Measurements from ENCODE around the gene VEGFB. TPM values are rescaled to one million over a fixed set of nuclear protein-coding genes. Genes with fewer than 3 reads are reported as not detected.

VEGFB gene
- total RNA-seq, 1 experiment from 2014 or later, result 61.7 TPM

GRCh38 chr11:64225608-64226506, 8.5 kb upstream of the VEGFB start, which contains the start of the genes NUDT22 and TRPT1:
NUDT22 (plus strand) TSS chr11:64226274; CDS start chr11:64226653, 379 bp downstream.
TRPT1 (minus strand) TSS chr11:64226186; CDS start chr11:64225860, 326 bp downstream.
- CTCF ChIA-PET, result interaction anchor here (0.6 to 1.5 kb wide), 5 partner anchors 21 to 365 kb away, joined by 3 to 7 read pairs (median 5); partner anchors contain the start of gene ESRRA
- Histone ChIP-seq H3K4me3 (ENCODE audit: low read depth, low read length) (peak within 1 kb of the TSS; percentile 99), H3K36me3 (ENCODE audit: control insufficient read depth, insufficient read depth, low read length) (no peaks in the 10 kb centered on the region; the same call in 1 of the 2 replicates), H3K9me3 (no peaks in the 10 kb centered on the region), H3K27me3 (replicated peaks; ENCODE audit: control insufficient read depth, insufficient read depth, low read length) (no peaks in the 10 kb centered on the region), H3K4me1 (peaks cover 26% of the 10 kb centered on the region)
- no peaks in the 10 kb centered on the region for H3K9me3 Mint-ChIP-seq (ENCODE audit: unreplicated experiment)
- peaks cover 23% of the 10 kb centered on the region for H3K36me3 Mint-ChIP-seq (ENCODE audit: insufficient read depth, unreplicated experiment)
- peak; percentile 28 to 29 for TF ChIP-seq CTCF (IDR thresholded peaks at IDR 0.05; ENCODE audit: insufficient read depth in 1 of 2, low read depth in 1 of 2, low read length in 1 of 2, severe bottlenecking in 1 of 2, unreplicated experiment in 1 of 2)
- POLR2A ChIA-PET, result interaction anchor here (1.0 to 1.3 kb wide), 3 partner anchors 15 to 78 kb away, joined by 4 to 11 read pairs (median 7); partner anchors contain the start of genes FKBP2 and STIP1
- peak; percentile 82 to 92 for DNase-seq
- intact Hi-C loops (cut with micrococcal nuclease; ENCODE audit: unreplicated experiment), result no loop called here
- BruUV-seq (replicated peaks), result TSS peak; percentile 41
- no peaks in the 10 kb centered on the region for H3K4me1 Mint-ChIP-seq (ENCODE audit: low read depth, unreplicated experiment)
- peak within 1 kb of the TSS; percentile 39 for H3K27ac Mint-ChIP-seq (ENCODE audit: unreplicated experiment)
- peak within 1 kb of the TSS; percentile 81 for H3K4me3 Mint-ChIP-seq (ENCODE audit: unreplicated experiment)
- H3K27me3 Mint-ChIP-seq (ENCODE audit: insufficient read depth, unreplicated experiment), result no peaks in the 10 kb centered on the region

- H3K36me3 ChIP-seq (ENCODE audit: control insufficient read depth, insufficient read depth, low read length), result no peaks in the 10 kb centered on the region
- DNase-seq, result peak; percentile 42 to 48
- POLR2A ChIA-PET, result interaction anchor here (1.0 to 1.3 kb wide), 3 partner anchors 15 to 78 kb away, joined by 4 to 11 read pairs (median 7); partner anchors contain the start of genes FKBP2 and STIP1
- Mint-ChIP-seq H3K9me3 (ENCODE audit: unreplicated experiment) (no peaks in the 10 kb centered on the region), H3K27me3 (ENCODE audit: insufficient read depth, unreplicated experiment) (no peaks in the 10 kb centered on the region), H3K4me1 (ENCODE audit: low read depth, unreplicated experiment) (no peaks in the 10 kb centered on the region), H3K4me3 (ENCODE audit: unreplicated experiment) (peak overlapping the region; percentile 81), H3K36me3 (ENCODE audit: insufficient read depth, unreplicated experiment) (peaks cover 23% of the 10 kb centered on the region), H3K27ac (ENCODE audit: unreplicated experiment) (peak overlapping the region; percentile 39)
- CTCF ChIA-PET, result interaction anchor here (0.6 to 1.5 kb wide), 5 partner anchors 22 to 365 kb away, joined by 3 to 7 read pairs (median 5); partner anchors contain the start of gene ESRRA
- no peaks in the 10 kb centered on the region for H3K9me3 ChIP-seq
- TF ChIP-seq CTCF (IDR thresholded peaks at IDR 0.05; ENCODE audit: insufficient read depth in 1 of 2, low read depth in 1 of 2, low read length in 1 of 2, severe bottlenecking in 1 of 2, unreplicated experiment in 1 of 2), result no peak
- peak overlapping the region; percentile 99 for H3K4me3 ChIP-seq (ENCODE audit: low read depth, low read length)
- intact Hi-C loops (cut with micrococcal nuclease; ENCODE audit: unreplicated experiment), result no loop called here
- no peaks in the 10 kb centered on the region for H3K27me3 ChIP-seq (replicated peaks; ENCODE audit: control insufficient read depth, insufficient read depth, low read length)
- peaks cover 29% of the 10 kb centered on the region for H3K4me1 ChIP-seq
- BruUV-seq (replicated peaks), result TSS peak; percentile 50
Measured at GRCh38 chr11:64226507-64227051, 7.8 kb upstream of the VEGFB start.

- Mint-ChIP-seq H3K9me3 (ENCODE audit: unreplicated experiment) (no peaks in the 10 kb centered on the region), H3K27ac (ENCODE audit: unreplicated experiment) (no peak overlapping the region), H3K4me1 (ENCODE audit: low read depth, unreplicated experiment) (no peaks in the 10 kb centered on the region), H3K4me3 (ENCODE audit: unreplicated experiment) (peak overlapping the region; percentile 81), H3K27me3 (ENCODE audit: insufficient read depth, unreplicated experiment) (no peaks in the 10 kb centered on the region), H3K36me3 (ENCODE audit: insufficient read depth, unreplicated experiment) (peaks cover 23% of the 10 kb centered on the region)
- intact Hi-C loops (cut with micrococcal nuclease; ENCODE audit: unreplicated experiment), result no loop called here
- no peaks in the 10 kb centered on the region for H3K27me3 ChIP-seq (replicated peaks; ENCODE audit: control insufficient read depth, insufficient read depth, low read length)
- no peak for DNase-seq
- ChIA-PET CTCF (interaction anchor here (1.3 kb wide), 1 partner anchor 77 kb away, joined by 7 read pairs; the partner anchor contains the start of gene ESRRA), POLR2A (interaction anchor here (0.5 to 0.6 kb wide), 2 partner anchors 20 to 183 kb away, joined by 6 read pairs; no protein-coding TSS in a partner anchor)
- no peak overlapping the region for H3K4me3 ChIP-seq (ENCODE audit: low read depth, low read length)
- TF ChIP-seq CTCF (IDR thresholded peaks at IDR 0.05; ENCODE audit: insufficient read depth in 1 of 2, low read depth in 1 of 2, low read length in 1 of 2, severe bottlenecking in 1 of 2, unreplicated experiment in 1 of 2), result no peak
- H3K36me3 ChIP-seq (ENCODE audit: control insufficient read depth, insufficient read depth, low read length), result peaks cover 2% of the 10 kb centered on the region; the same call in 1 of the 2 replicates
- H3K4me1 ChIP-seq, result peaks cover 29% of the 10 kb centered on the region
- BruUV-seq (replicated peaks), result no TSS peak
- no peaks in the 10 kb centered on the region for H3K9me3 ChIP-seq
Measured at GRCh38 chr11:64227405-64227956, 6.9 kb upstream of the VEGFB start.
